Thyroid gland (tissue), 4 donors: Measurements from ENCODE around the gene CFHR5.

Experiments
- POLR2A ChIP-seq, 2 donors: fragments of 450-650 bp; IDR thresholded peaks; one replicate each; pipeline ENCODE4 v1.6.1; 2017; ENCODE audit warnings: antibody characterized with exemption in 2 of 2, mild to moderate bottlenecking in 2 of 2, moderate library complexity in 1 of 2
- TF ChIP-seq, protein P1 (sequence below), 6 experiments: fragments of 200-600 bp in 3 of 6; fragments of 450-650 bp in 3 of 6; sonication (generic) in 3 of 6; IDR thresholded peaks; one replicate each; pipeline ENCODE4 v1.5.1; 2016 to 2019; ENCODE audit warnings: antibody characterized with exemption in 6 of 6, mild to moderate bottlenecking in 2 of 6, inconsistent platforms in 1 of 6, moderate library complexity in 1 of 6

DNA sequence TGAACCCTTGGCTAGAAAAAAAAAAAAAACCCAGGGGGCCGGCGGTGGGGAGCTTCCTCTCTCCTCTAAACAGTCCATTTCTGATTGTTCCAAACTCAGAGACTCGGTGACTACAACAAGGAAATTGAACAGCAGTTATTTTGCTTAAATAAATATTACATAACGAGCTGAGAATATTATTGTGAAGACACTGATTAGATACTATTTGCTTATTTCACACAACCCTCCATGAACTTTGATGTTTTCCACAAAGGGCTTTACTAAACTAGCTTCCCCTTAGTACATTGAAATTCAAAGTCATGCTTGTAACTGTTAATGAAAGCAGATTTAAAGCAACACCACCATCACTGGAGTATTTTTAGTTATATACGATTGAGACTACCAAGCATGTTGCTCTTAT lies at the start of gene CFHR5:
- TF ChIP-seq, protein P1, sequence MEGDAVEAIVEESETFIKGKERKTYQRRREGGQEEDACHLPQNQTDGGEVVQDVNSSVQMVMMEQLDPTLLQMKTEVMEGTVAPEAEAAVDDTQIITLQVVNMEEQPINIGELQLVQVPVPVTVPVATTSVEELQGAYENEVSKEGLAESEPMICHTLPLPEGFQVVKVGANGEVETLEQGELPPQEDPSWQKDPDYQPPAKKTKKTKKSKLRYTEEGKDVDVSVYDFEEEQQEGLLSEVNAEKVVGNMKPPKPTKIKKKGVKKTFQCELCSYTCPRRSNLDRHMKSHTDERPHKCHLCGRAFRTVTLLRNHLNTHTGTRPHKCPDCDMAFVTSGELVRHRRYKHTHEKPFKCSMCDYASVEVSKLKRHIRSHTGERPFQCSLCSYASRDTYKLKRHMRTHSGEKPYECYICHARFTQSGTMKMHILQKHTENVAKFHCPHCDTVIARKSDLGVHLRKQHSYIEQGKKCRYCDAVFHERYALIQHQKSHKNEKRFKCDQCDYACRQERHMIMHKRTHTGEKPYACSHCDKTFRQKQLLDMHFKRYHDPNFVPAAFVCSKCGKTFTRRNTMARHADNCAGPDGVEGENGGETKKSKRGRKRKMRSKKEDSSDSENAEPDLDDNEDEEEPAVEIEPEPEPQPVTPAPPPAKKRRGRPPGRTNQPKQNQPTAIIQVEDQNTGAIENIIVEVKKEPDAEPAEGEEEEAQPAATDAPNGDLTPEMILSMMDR (IDR thresholded peaks at IDR 0.05): no peak
- no peak for TF ChIP-seq POLR2A (IDR thresholded peaks at IDR 0.05)
